GM12878 (cell line): ENCODE measurements around the gene BRD9. TPM values are rescaled to one million over a fixed set of nuclear protein-coding genes. Genes with fewer than 3 reads are reported as not detected.

ENCODE experiments used
- ATAC-seq: fragments of 200-7000 bp; cut with Tn5 transposase; 3 replicates; pipeline ENCODE4 v1.9.1; 2020; ENCODE audit warnings: mild to moderate bottlenecking, moderate library complexity
- BruUV-seq: library from RNA; stranded (reverse); fragments of 400-500 nt; replicated peaks from 2 replicates; lab custom pipeline; 2021; lab: Mats Ljungman, UMichigan
- CTCF ChIA-PET: fragments of 300-600 bp; sonication (Branson Sonifier 250); formaldehyde crosslinking; extraction: SDS; loops from one replicate; lab custom pipeline; 2021; ENCODE audit warnings: inconsistent platforms; lab: Yijun Ruan, JAX
- POLR2A ChIA-PET: fragments of 350-600 bp; formaldehyde crosslinking; extraction: SDS; loops from one replicate; lab custom pipeline; 2021; ENCODE audit warnings: inconsistent platforms; lab: Charles Lee
- RAD21 ChIA-PET: fragments of 300-600 bp; sonication (Branson Sonifier 250); formaldehyde crosslinking; loops from one replicate; lab custom pipeline; 2023; ENCODE audit warnings: antibody characterized with exemption; ENCODE audit not compliant: unreplicated experiment; lab: Charles Lee
- SMC1A ChIA-PET: fragments of 300-600 bp; sonication (Branson Sonifier 250); formaldehyde crosslinking; loops from one replicate; lab custom pipeline; 2023; ENCODE audit not compliant: unreplicated experiment, uncharacterized antibody; lab: Charles Lee
- DNase-seq: peaks from one replicate; pipeline ENCODE4 v3.0.0-alpha.2; 2011; ENCODE audit warnings: low read depth, low spot score
- FAIRE-seq: peaks from 3 replicates; lab custom pipeline; 2011; peaks lifted over from hg19 to GRCh38; lab: Jason Lieb, UNC
- H2AFZ ChIP-seq: 2 replicates; pipeline ENCODE4 v1.6.0; 2011; ENCODE audit warnings: low read depth, low read length, control low read depth; ENCODE audit not compliant: control insufficient read depth
- H3K27ac ChIP-seq: 2 replicates; pipeline ENCODE4 v1.5.1; 2011; ENCODE audit warnings: control low read depth; ENCODE audit not compliant: control insufficient read depth, insufficient read depth
- H3K27me3 ChIP-seq, 2 experiments: replicated peaks in 1 of 2; 2 replicates each; pipeline versions ENCODE4 v1.6.0 to v1.6.1; 2011; ENCODE audit warnings: low read length in 1 of 2; ENCODE audit not compliant: control insufficient read depth in 2 of 2, insufficient read depth in 2 of 2
- H3K36me3 ChIP-seq, 2 experiments: 2 replicates each; pipeline ENCODE4 v1.5.1; 2011; ENCODE audit warnings: low read length in 1 of 2; ENCODE audit not compliant: control insufficient read depth in 2 of 2, insufficient read depth in 2 of 2
- H3K4me1 ChIP-seq: 2 replicates; pipeline ENCODE4 v1.6.1; 2011; ENCODE audit warnings: mild to moderate bottlenecking, low read length, moderate library complexity, mixed read lengths; ENCODE audit not compliant: control insufficient read depth, insufficient read depth
- H3K4me2 ChIP-seq: 2 replicates; pipeline ENCODE4 v1.6.0; 2011; ENCODE audit warnings: control low read depth; ENCODE audit not compliant: control insufficient read depth, insufficient read depth
- H3K4me3 ChIP-seq: fragments of 200-600 bp; sonication (generic); 2 replicates; pipeline ENCODE4 v1.5.1; 2016
- H3K79me2 ChIP-seq: 2 replicates; pipeline ENCODE4 v1.6.0; 2011; ENCODE audit warnings: low read length; ENCODE audit not compliant: control insufficient read depth, insufficient read depth
- H3K9ac ChIP-seq: 2 replicates; pipeline ENCODE4 v1.8.0; 2011; ENCODE audit warnings: low read length, control low read depth, mixed read lengths; ENCODE audit not compliant: control insufficient read depth, insufficient read depth
- H3K9me3 ChIP-seq: replicated peaks from 3 replicates; pipeline ENCODE4 v1.5.1; 2011; ENCODE audit warnings: mild to moderate bottlenecking, low read length; ENCODE audit not compliant: control insufficient read depth, insufficient read depth
- H4K20me1 ChIP-seq: 2 replicates; pipeline ENCODE4 v1.6.0; 2011; ENCODE audit not compliant: control insufficient read depth, insufficient read depth
- E2F4 ChIP-seq: IDR thresholded peaks from 2 replicates; pipeline ENCODE4 v1.6.1; 2012; ENCODE audit warnings: low read depth, low read length, improper control_type of control experiment
- HCFC1 ChIP-seq: fragments of 150-350 bp; IDR thresholded peaks from 2 replicates; pipeline ENCODE4 v1.6.1; 2014; ENCODE audit warnings: low read length
- MAX ChIP-seq: IDR thresholded peaks from 2 replicates; pipeline ENCODE4 v1.6.1; 2012; ENCODE audit warnings: low read depth, low read length, improper control_type of control experiment
- NR2C2 ChIP-seq: IDR thresholded peaks from 2 replicates; pipeline ENCODE4 v1.6.1; 2011; ENCODE audit warnings: borderline replicate concordance, low read depth; ENCODE audit not compliant: control insufficient read depth, insufficient read length
- PBX3 ChIP-seq: IDR thresholded peaks from 2 replicates; pipeline ENCODE4 v1.6.1; 2011; ENCODE audit warnings: mild to moderate bottlenecking, low read depth, low read length, moderate library complexity; ENCODE audit not compliant: insufficient replicate concordance
- SIX5 ChIP-seq: IDR thresholded peaks from 2 replicates; pipeline ENCODE4 v1.6.1; 2011; ENCODE audit warnings: mild to moderate bottlenecking, low read depth, low read length, moderate library complexity; ENCODE audit not compliant: severe bottlenecking
- TAF1 ChIP-seq: IDR thresholded peaks from 2 replicates; pipeline ENCODE4 v1.6.1; 2011; ENCODE audit warnings: mild to moderate bottlenecking, low read depth, low read length, borderline replicate concordance
- WGBS: methylation state at CpG from one replicate; pipeline ENCODE4 v1.1.6; 2016; ENCODE audit warnings: low lambda C conversion rate; ENCODE audit not compliant: insufficient replicate concordance, insufficient coverage; ENCODE audit errors: missing lambda C conversion rate; 5-methylcytosine and 5-hydroxymethylcytosine counted together
- in situ Hi-C: fragments of 300-500 bp; cut with MboI; formaldehyde crosslinking; loops from 9 replicates; pipeline ENCODE4 v1.14.3; 2018; ENCODE audit warnings: mixed read lengths
- intact Hi-C: fragments of 100-400 bp; cut with micrococcal nuclease; formaldehyde crosslinking; loops from one replicate; pipeline ENCODE4 v1.14.2; 2022; ENCODE audit not compliant: unreplicated experiment
- polyA plus RNA-seq, 11 experiments: library from polyadenylated mRNA; depleted of rRNA in 4 of 11; unstranded in 6 of 11; stranded (reverse) in 5 of 11; fragments of >200 nt; fragmentation: Nextera tagmentation in 4 of 11; fragmentation: Illumina TruSeq in 1 of 11; extraction: Ambion mirVana in 4 of 11; extraction: Trizol in 1 of 11; gene quantifications; 1 replicate in 1 of 11; 2 replicates in 10 of 11; pipeline versions ENCODE4 v1.2.1 to v1.2.3, GENCODE V29; 2011 to 2016; ENCODE audit warnings: inconsistent platforms in 2 of 11, missing spikeins in 2 of 11, low read depth in 1 of 11
- total RNA-seq, 4 experiments: library from RNA; depleted of rRNA in 3 of 4; stranded (reverse); fragments of >200 nt in 3 of 4; fragmentation: Illumina TruSeq in 1 of 4; extraction: Trizol in 1 of 4; gene quantifications; 2 replicates each; pipeline versions ENCODE4 v1.2.1 to v1.2.3, GENCODE V29; 2013 to 2021
- TF ChIP-seq, protein P1 (sequence below): fragments of 450-650 bp; IDR thresholded peaks from 2 replicates; pipeline ENCODE4 v1.6.1; 2018; ENCODE audit warnings: borderline replicate concordance, mild to moderate bottlenecking; ENCODE audit not compliant: partially characterized antibody

BRD9 gene
- total and polyA plus RNA-seq, 10 of the 15 experiments (the other 5 are each of a cell fraction or from before 2014, with no cell fraction given), result 2.0 to 48.6 (median 32.4) TPM

- no peaks in the 10 kb centered on the region for H4K20me1 ChIP-seq
- no peak for DNase-seq
- ChIA-PET RAD21 (no interaction called here), SMC1A (no interaction called here), POLR2A (no interaction called here)
- in situ Hi-C loops (no loop called here), intact Hi-C loops (no loop called here)
- H3K27ac ChIP-seq, result no peak overlapping the region
- 45% methylated on average over 3 of the region's 3 CpGs for WGBS
- no peak overlapping the region for H3K4me3 ChIP-seq
- no peak overlapping the region for H3K9ac ChIP-seq
- no peak overlapping the region for H2AFZ ChIP-seq
- H3K79me2 ChIP-seq, result no peaks in the 10 kb centered on the region
- no peak for TF ChIP-seq TAF1
- TF ChIP-seq PBX3, result no peak
- TF ChIP-seq, protein P1, sequence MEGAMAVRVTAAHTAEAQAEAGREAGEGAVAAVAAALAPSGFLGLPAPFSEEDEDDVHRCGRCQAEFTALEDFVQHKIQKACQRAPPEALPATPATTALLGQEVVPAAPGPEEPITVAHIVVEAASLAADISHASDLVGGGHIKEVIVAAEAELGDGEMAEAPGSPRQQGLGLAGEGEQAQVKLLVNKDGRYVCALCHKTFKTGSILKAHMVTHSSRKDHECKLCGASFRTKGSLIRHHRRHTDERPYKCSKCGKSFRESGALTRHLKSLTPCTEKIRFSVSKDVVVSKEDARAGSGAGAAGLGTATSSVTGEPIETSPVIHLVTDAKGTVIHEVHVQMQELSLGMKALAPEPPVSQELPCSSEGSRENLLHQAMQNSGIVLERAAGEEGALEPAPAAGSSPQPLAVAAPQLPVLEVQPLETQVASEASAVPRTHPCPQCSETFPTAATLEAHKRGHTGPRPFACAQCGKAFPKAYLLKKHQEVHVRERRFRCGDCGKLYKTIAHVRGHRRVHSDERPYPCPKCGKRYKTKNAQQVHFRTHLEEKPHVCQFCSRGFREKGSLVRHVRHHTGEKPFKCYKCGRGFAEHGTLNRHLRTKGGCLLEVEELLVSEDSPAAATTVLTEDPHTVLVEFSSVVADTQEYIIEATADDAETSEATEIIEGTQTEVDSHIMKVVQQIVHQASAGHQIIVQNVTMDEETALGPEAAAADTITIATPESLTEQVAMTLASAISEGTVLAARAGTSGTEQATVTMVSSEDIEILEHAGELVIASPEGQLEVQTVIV, result no peak
- TF ChIP-seq NR2C2, result no peak
- TF ChIP-seq E2F4, result no peak
- TF ChIP-seq MAX, result no peak
- no peak for TF ChIP-seq HCFC1
- no peak for TF ChIP-seq SIX5
- TF ChIP-seq, all 136 proteins: peak for 0
- ATAC-seq, result no peak
- CTCF ChIA-PET, result no interaction called here
- H3K4me1 ChIP-seq, result no peaks in the 10 kb centered on the region
- H3K9me3 ChIP-seq, result no peaks in the 10 kb centered on the region
- no peaks in the 10 kb centered on the region for H3K27me3 ChIP-seq
- BruUV-seq, result no TSS peak
- no peaks in the 10 kb centered on the region for H3K36me3 ChIP-seq
- FAIRE-seq, result no peak
- no peak overlapping the region for H3K4me2 ChIP-seq
Observed at GRCh38 chr5:819078-819477, 73.5 kb downstream of the BRD9 start.
